Progenitor cell of endocrine pancreas (in vitro differentiated cells): ENCODE results near the gene DUSP7. TPM values are rescaled to one million over a fixed set of nuclear protein-coding genes. Genes with fewer than 3 reads are reported as not detected.
"Not testable (repeated sequence)": the region's sequence is repeated elsewhere in the genome, so short reads cannot be mapped to it uniquely, and the experiment has no call there.

Source experiments
- DNase-seq: peaks from one replicate; pipeline ENCODE4 v3.0.0; 2021; ENCODE audit warnings: low spot score; ENCODE audit not compliant: unreplicated experiment
- H3K27ac Mint-ChIP-seq: 2 replicates; pipeline ENCODE4 v1.8.0; 2021; ENCODE audit warnings: mild to moderate bottlenecking, moderate library complexity, mixed read lengths
- H3K27me3 Mint-ChIP-seq: 2 replicates; pipeline ENCODE4 v1.8.0; 2021; ENCODE audit warnings: mixed read lengths
- H3K36me3 Mint-ChIP-seq: 2 replicates; pipeline ENCODE4 v1.8.0; 2022; ENCODE audit warnings: mixed read lengths; ENCODE audit not compliant: insufficient read depth
- H3K4me1 Mint-ChIP-seq: 2 replicates; pipeline ENCODE4 v1.8.0; 2021; ENCODE audit warnings: low read depth, mixed read lengths
- H3K4me3 Mint-ChIP-seq: 2 replicates; pipeline ENCODE4 v1.8.0; 2021; ENCODE audit warnings: low read depth, mild to moderate bottlenecking, moderate library complexity, mixed read lengths
- H3K9me3 Mint-ChIP-seq: 2 replicates; pipeline ENCODE4 v1.8.0; 2021; ENCODE audit warnings: low read depth, mixed read lengths
- total RNA-seq: library from RNA; stranded (reverse); gene quantifications from 2 replicates; pipeline ENCODE4 v1.2.1, GENCODE V29; 2021
- TF ChIP-seq, protein P1 (sequence below): fragments of 200-600 bp; sonication (generic); IDR thresholded peaks from one replicate; pipeline ENCODE4 v1.5.0; 2021; ENCODE audit warnings: antibody characterized with exemption, mild to moderate bottlenecking; ENCODE audit not compliant: unreplicated experiment

Gene DUSP7
- total RNA-seq, 1 donor from 2014 or later, result 10.3 TPM

DNA sequence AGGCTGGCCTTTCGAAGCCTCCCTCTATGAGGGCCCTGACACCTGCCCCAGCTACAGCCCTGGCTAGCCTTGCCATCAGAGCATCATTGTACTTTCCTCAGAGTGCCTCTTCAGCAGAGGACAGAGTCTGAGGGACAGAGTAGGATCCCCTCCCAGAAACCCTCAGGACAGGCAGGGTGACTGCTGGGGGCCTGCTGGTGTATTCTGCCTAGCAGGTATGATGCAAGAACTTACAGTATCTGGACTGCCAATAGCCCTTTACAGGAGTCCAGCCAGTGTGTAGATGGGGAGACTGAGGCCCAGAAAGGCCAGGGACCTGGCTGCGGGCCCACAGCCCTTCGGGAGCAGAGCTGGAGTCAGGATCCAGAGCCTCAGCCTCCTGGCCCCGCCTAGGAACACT, 19.1 kb downstream of the DUSP7 start:
- Mint-ChIP-seq H3K4me3 (no peak overlapping the region), H3K9me3 (no peaks in the 10 kb centered on the region), H3K27me3 (peaks cover 9% of the 10 kb centered on the region), H3K27ac (no peak overlapping the region), H3K36me3 (no peaks in the 10 kb centered on the region), H3K4me1 (peaks cover 12% of the 10 kb centered on the region)
- TF ChIP-seq, protein P1, sequence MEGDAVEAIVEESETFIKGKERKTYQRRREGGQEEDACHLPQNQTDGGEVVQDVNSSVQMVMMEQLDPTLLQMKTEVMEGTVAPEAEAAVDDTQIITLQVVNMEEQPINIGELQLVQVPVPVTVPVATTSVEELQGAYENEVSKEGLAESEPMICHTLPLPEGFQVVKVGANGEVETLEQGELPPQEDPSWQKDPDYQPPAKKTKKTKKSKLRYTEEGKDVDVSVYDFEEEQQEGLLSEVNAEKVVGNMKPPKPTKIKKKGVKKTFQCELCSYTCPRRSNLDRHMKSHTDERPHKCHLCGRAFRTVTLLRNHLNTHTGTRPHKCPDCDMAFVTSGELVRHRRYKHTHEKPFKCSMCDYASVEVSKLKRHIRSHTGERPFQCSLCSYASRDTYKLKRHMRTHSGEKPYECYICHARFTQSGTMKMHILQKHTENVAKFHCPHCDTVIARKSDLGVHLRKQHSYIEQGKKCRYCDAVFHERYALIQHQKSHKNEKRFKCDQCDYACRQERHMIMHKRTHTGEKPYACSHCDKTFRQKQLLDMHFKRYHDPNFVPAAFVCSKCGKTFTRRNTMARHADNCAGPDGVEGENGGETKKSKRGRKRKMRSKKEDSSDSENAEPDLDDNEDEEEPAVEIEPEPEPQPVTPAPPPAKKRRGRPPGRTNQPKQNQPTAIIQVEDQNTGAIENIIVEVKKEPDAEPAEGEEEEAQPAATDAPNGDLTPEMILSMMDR, result no peak
- DNase-seq, result no peak

DNA sequence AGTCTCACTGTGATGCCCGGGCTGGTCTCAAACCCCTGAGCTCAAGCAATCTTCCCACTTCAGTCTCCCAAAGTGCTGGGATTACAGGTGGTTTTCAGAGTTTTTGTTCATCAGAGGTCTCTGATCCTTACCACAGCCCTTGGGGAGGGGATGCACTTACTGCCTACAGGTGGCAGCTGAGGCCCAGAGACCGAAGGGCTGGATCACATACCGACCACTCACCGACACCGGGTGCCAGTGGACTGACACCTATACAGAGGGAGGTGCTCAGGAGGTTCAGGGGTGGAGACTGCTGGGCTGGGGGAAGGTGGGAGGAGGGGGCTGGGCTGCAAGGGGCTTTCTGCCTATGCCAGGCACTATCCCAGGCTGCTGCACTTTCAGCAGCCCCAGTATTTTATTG, 19.5 kb downstream of the DUSP7 start:
- Mint-ChIP-seq H3K27ac (no peak overlapping the region), H3K9me3 (no peaks in the 10 kb centered on the region), H3K4me1 (peaks cover 12% of the 10 kb centered on the region), H3K27me3 (peaks cover 7% of the 10 kb centered on the region), H3K36me3 (no peaks in the 10 kb centered on the region), H3K4me3 (no peak overlapping the region)
- TF ChIP-seq, protein P1, result peak; percentile 10
- DNase-seq, result no peak

DNA sequence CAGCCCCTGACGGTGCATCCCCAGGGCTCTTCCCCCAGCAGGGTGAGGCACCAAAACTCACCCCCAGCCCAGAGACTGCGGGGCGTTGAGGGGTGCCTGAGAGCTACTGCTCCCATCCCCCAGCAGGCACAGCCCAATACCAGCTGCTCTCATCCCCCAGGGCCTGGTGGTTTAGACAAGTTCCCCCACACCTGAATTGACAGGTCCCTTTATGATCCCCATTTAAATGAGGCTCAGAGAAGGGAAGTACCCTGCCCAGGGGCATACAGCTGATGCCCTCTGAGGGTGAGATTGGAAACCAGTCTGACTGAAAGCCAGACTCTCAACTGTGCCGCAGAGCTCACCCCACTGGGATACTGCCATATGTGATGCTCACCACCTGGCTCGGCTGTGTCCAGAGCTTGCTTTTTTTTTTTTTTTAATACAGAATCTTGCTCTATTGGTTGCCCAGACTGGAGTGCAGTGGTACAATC, 20.1 kb downstream of the DUSP7 start:
- Mint-ChIP-seq H3K36me3 (no peaks in the 10 kb centered on the region), H3K4me3 (no peak overlapping the region), H3K4me1 (peaks cover 12% of the 10 kb centered on the region), H3K27ac (peak overlapping the region; percentile 16), H3K9me3 (no peaks in the 10 kb centered on the region), H3K27me3 (peaks cover 5% of the 10 kb centered on the region)
- TF ChIP-seq, protein P1, result no peak
- no peak for DNase-seq

DNA sequence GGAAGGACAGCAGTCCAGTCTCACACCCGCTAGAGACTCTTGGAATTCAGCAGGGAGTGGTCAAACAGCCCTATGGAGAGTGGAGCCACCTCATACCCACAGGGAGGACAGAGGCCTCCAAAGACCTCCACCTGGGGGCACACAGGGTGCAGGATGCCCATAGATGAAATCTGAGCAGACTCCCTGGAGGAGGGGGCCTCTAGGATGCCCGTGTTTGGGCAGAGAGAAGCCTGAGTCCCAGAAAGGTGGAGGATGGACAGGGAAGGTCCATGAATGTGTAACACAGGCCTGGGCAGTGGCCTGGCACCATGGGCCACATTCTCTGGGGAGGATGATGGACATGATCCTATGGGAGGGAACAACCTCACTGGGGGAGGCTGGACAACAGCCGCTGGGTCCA, 21.7 kb downstream of the DUSP7 start:
- Mint-ChIP-seq H3K4me1 (peaks cover 2% of the 10 kb centered on the region), H3K4me3 (no peak overlapping the region), H3K36me3 (no peaks in the 10 kb centered on the region), H3K27me3 (peaks cover 3% of the 10 kb centered on the region), H3K27ac (no peak overlapping the region), H3K9me3 (no peaks in the 10 kb centered on the region)
- no peak for DNase-seq
- TF ChIP-seq, protein P1, result no peak

DNA sequence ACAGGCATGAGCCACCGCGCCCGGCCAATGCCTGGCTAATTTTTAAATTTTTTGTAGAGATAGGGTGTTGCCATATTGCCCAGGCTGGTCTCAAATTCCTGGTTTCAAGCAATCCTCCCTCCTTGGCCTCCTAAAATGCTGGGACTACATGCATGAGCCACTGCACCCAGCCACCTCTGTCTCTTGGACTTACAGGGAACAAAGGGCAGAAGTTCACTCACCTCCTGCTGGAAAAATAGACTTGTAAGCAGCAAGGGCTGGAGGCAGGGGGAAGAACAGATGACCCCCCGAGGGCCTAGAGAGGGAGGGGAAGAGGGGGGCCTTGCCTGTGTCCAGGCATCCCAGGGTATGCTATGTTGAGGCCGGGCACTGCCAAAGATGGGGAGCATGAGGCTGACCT, 22.2 kb downstream of the DUSP7 start:
- H3K9me3 Mint-ChIP-seq, result no peaks in the 10 kb centered on the region
- H3K4me1 Mint-ChIP-seq, result no peaks in the 10 kb centered on the region
- peaks cover 3% of the 10 kb centered on the region for H3K27me3 Mint-ChIP-seq
- H3K4me3 Mint-ChIP-seq, result no peak overlapping the region
- TF ChIP-seq, protein P1, result no peak
- H3K27ac Mint-ChIP-seq, result no peak overlapping the region
- DNase-seq, result no peak
- H3K36me3 Mint-ChIP-seq, result no peaks in the 10 kb centered on the region

DNA sequence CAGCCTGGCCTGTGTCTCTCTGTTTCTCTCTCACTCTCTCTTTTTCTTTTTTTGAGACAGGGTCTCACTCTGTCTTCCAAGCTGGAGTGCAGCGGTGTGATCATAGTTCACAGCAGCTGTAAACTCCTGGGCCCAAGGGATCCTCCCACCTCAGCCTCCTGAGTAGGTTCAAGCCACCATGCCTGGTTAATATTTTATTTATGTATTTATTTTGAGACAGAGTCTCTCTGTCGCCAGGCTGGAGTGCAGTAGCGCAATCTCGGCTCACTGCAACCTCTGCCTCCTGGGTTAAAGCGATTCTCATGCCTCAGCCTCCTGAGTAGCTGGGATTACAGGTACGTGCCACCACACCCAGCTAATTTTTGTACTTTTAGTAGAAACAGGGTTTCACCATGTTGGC, 22.6 kb downstream of the DUSP7 start:
- not testable (repeated sequence) for H3K27me3 Mint-ChIP-seq, DNase-seq, H3K27ac Mint-ChIP-seq, H3K4me3 Mint-ChIP-seq, H3K9me3 Mint-ChIP-seq, H3K4me1 Mint-ChIP-seq, H3K36me3 Mint-ChIP-seq
